ENCODE measurements around the gene TPR. TPM values are rescaled to one million over a fixed set of nuclear protein-coding genes. Genes with fewer than 3 reads are reported as not detected.
A peak's percentile ranks its signal among the peaks of the same experiment; 100 is the strongest.

TPR gene
- total RNA-seq, 1 donor from 2014 or later: 77.9 TPM

DNA sequence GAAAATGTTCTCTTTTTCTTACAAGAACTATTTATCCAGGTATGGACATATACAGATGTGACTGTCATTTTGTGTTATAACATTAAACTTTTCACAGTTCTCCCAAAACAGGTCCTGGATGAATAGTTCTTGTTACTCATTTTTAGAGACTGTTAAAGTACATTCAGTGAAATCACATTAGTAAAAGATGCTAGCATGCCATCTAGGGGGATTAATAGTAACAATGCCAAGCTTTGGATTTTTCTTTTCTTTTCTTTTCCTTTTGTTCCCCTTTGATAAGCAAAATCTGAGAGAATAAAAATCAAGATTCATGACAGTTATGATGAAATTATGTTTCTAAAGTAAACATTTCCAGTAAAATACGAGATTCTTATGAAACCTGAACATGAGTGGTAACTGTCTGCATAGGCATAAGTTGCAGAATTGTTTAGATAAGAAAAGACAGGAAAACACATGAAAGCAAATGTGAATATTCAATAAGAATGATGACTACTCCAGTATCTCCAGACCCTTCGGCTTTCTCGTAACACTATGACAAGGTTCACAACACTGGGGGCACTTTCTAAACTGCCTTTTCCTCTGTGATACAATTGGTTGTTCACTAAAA lies 77.5 kb downstream of the TPR start:
- Mint-ChIP-seq H3K36me3 (ENCODE audit: low read depth) (no peaks in the 10 kb centered on the region), H3K27me3 (ENCODE audit: low read depth) (no peaks in the 10 kb centered on the region), H3K27ac (ENCODE audit: unreplicated experiment) (no peak overlapping the region), H3K4me3 (ENCODE audit: unreplicated experiment) (no peak overlapping the region), H3K9me3 (ENCODE audit: low read depth) (no peaks in the 10 kb centered on the region), H3K4me1 (ENCODE audit: low read depth) (peaks cover 3% of the 10 kb centered on the region)
- DNase-seq (ENCODE audit: low spot score): no peak
- TF ChIP-seq, protein P1, sequence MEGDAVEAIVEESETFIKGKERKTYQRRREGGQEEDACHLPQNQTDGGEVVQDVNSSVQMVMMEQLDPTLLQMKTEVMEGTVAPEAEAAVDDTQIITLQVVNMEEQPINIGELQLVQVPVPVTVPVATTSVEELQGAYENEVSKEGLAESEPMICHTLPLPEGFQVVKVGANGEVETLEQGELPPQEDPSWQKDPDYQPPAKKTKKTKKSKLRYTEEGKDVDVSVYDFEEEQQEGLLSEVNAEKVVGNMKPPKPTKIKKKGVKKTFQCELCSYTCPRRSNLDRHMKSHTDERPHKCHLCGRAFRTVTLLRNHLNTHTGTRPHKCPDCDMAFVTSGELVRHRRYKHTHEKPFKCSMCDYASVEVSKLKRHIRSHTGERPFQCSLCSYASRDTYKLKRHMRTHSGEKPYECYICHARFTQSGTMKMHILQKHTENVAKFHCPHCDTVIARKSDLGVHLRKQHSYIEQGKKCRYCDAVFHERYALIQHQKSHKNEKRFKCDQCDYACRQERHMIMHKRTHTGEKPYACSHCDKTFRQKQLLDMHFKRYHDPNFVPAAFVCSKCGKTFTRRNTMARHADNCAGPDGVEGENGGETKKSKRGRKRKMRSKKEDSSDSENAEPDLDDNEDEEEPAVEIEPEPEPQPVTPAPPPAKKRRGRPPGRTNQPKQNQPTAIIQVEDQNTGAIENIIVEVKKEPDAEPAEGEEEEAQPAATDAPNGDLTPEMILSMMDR (IDR thresholded peaks at IDR 0.05): peak; percentile 65

- Mint-ChIP-seq H3K4me1 (ENCODE audit: low read depth) (peaks cover 5% of the 10 kb centered on the region), H3K27me3 (ENCODE audit: low read depth) (no peaks in the 10 kb centered on the region), H3K27ac (ENCODE audit: unreplicated experiment) (no peak within 1 kb of the TSS), H3K9me3 (ENCODE audit: low read depth) (no peaks in the 10 kb centered on the region), H3K4me3 (ENCODE audit: unreplicated experiment) (no peak within 1 kb of the TSS), H3K36me3 (ENCODE audit: low read depth) (no peaks in the 10 kb centered on the region)
- DNase-seq (ENCODE audit: low spot score): no peak
- TF ChIP-seq, protein P1 (IDR thresholded peaks at IDR 0.05): no peak
Measured at GRCh38 chr1:186295980-186296379, 79.1 kb downstream of the TPR start, which contains the start of gene PRG4. Gene PRG4, plus strand, starts transcription at chr1:186296279.

DNA sequence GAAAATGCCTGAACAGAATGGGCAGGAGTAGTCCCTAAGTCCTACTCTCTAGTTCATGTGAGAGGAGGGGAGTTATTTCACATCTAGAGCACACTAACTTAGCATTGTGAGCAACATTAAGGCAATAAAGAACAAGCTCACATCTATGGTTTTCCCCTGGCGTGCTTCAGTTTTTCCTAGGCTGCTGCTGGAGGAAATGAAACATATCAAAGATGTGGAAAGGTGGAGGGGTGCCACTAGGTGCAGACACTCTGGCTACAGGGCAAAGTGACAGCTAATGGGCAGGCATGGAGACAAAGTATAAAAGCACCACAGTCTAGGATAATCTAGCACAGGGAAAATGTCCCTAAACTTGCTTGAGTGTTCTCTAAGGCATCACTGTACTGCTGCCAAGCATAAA lies 82.2 kb downstream of the TPR start:
- Mint-ChIP-seq H3K27ac (ENCODE audit: unreplicated experiment) (no peak overlapping the region), H3K4me3 (ENCODE audit: unreplicated experiment) (no peak overlapping the region), H3K27me3 (ENCODE audit: low read depth) (no peaks in the 10 kb centered on the region), H3K4me1 (ENCODE audit: low read depth) (peaks cover 7% of the 10 kb centered on the region), H3K9me3 (ENCODE audit: low read depth) (no peaks in the 10 kb centered on the region), H3K36me3 (ENCODE audit: low read depth) (no peaks in the 10 kb centered on the region)
- TF ChIP-seq, protein P1 (IDR thresholded peaks at IDR 0.05): no peak
- no peak for DNase-seq (ENCODE audit: low spot score)

DNA sequence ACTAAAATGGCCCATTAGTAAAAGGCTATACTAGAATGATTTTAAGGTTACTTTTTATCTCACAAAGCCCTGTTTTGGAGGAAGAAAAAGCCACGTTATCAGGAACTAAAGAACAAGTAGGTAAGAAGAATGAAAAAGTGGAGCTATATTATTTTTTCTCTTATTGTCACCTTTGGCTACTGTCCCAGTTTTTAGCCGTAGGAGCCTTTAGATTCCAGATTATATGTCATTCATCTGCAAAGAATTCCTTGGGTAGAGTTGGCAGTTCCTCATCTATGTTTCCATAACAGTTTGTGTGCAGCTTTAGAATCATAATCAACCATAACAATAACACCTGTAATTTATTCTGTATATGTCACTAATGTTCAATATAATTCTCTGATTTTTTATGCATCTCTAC lies 83.8 kb downstream of the TPR start:
- Mint-ChIP-seq H3K36me3 (ENCODE audit: low read depth) (no peaks in the 10 kb centered on the region), H3K4me3 (ENCODE audit: unreplicated experiment) (no peak overlapping the region), H3K4me1 (ENCODE audit: low read depth) (peaks cover 7% of the 10 kb centered on the region), H3K27ac (ENCODE audit: unreplicated experiment) (no peak overlapping the region), H3K9me3 (ENCODE audit: low read depth) (no peaks in the 10 kb centered on the region), H3K27me3 (ENCODE audit: low read depth) (no peaks in the 10 kb centered on the region)
- no peak for DNase-seq (ENCODE audit: low spot score)
- TF ChIP-seq, protein P1 (IDR thresholded peaks at IDR 0.05): no peak

GRCh38 chr1:186289943-186290545 lies 85.0 kb downstream of the TPR start:
- Mint-ChIP-seq H3K9me3 (ENCODE audit: low read depth) (no peaks in the 10 kb centered on the region), H3K4me1 (ENCODE audit: low read depth) (peaks cover 4% of the 10 kb centered on the region)
- DNase-seq (ENCODE audit: low spot score): no peak

More at GRCh38 chr1:186289943-186290545, 85.0 kb downstream of the TPR start:
- no peak overlapping the region for H3K4me3 Mint-ChIP-seq (ENCODE audit: unreplicated experiment)
- no peaks in the 10 kb centered on the region for H3K27me3 Mint-ChIP-seq (ENCODE audit: low read depth)
- no peaks in the 10 kb centered on the region for H3K36me3 Mint-ChIP-seq (ENCODE audit: low read depth)
- no peak overlapping the region for H3K27ac Mint-ChIP-seq (ENCODE audit: unreplicated experiment)
- TF ChIP-seq, protein P1 (IDR thresholded peaks at IDR 0.05): no peak
